Suprapubic skin (tissue), 4 donors: ENCODE data around the gene SMARCD3. TPM values are rescaled to one million over a fixed set of nuclear protein-coding genes. Genes with fewer than 3 reads are reported as not detected.

Experiments used
- DNase-seq, 2 donors: peaks; one replicate each; pipeline ENCODE4 v3.0.0-alpha.2; 2019; ENCODE audit warnings: low spot score in 2 of 2
- H3K27ac ChIP-seq: fragments of 200-600 bp; sonication (generic); one replicate; pipeline ENCODE4 v1.5.1; 2019
- H3K27me3 ChIP-seq: fragments of 200-600 bp; sonication (generic); one replicate; pipeline ENCODE4 v1.5.1; 2019
- H3K36me3 ChIP-seq: fragments of 200-600 bp; sonication (generic); one replicate; pipeline ENCODE4 v1.5.1; 2019
- H3K4me1 ChIP-seq: fragments of 200-600 bp; sonication (generic); one replicate; pipeline ENCODE4 v1.5.1; 2019
- H3K4me3 ChIP-seq: fragments of 200-600 bp; sonication (generic); one replicate; pipeline ENCODE4 v1.5.1; 2019; ENCODE audit warnings: mild to moderate bottlenecking
- H3K9me3 ChIP-seq: fragments of 200-600 bp; sonication (generic); one replicate; pipeline ENCODE4 v1.5.1; 2019
- CTCF ChIP-seq, 2 donors: fragments of 200-600 bp in 1 of 2; fragments of 450-650 bp in 1 of 2; sonication (generic) in 1 of 2; IDR thresholded peaks; one replicate each; pipeline ENCODE4 v1.5.1; 2016 to 2019; ENCODE audit warnings: antibody characterized with exemption in 2 of 2, mild to moderate bottlenecking in 1 of 2, moderate library complexity in 1 of 2
- EP300 ChIP-seq: sonication (generic); formaldehyde crosslinking; IDR thresholded peaks from one replicate; pipeline ENCODE4 v1.6.1; 2017; ENCODE audit warnings: antibody characterized with exemption
- POLR2A ChIP-seq, 2 donors: fragments of 450-650 bp; IDR thresholded peaks; one replicate each; pipeline ENCODE4 v1.6.1; 2017; ENCODE audit warnings: antibody characterized with exemption in 2 of 2, mild to moderate bottlenecking in 2 of 2, moderate library complexity in 2 of 2
- POLR2AphosphoS5 ChIP-seq, 3 donors: sonication (generic); formaldehyde crosslinking; IDR thresholded peaks; one replicate each; pipeline ENCODE4 v1.6.1; 2017; ENCODE audit warnings: antibody characterized with exemption in 3 of 3
- WGBS: methylation state at CpG from one replicate; pipeline ENCODE4 v1.1.5; 2018; 5-methylcytosine and 5-hydroxymethylcytosine counted together
- total RNA-seq, 4 donors: library from RNA; depleted of rRNA; stranded (reverse); fragments of >200 nt; gene quantifications; one replicate each; pipeline ENCODE4 v1.1.0, GENCODE V29; 2016

SMARCD3 gene
- total RNA-seq, 4 donors from 2014 or later = 9.6 to 15.8 (median 10.9) TPM

GRCh38 chr7:151254851-151255250, 6.4 kb upstream of the SMARCD3 start:
- TF ChIP-seq CTCF (IDR thresholded peaks at IDR 0.05) (no peak), POLR2AphosphoS5 (IDR thresholded peaks at IDR 0.05) (no peak), POLR2A (IDR thresholded peaks at IDR 0.05) (no peak), EP300 (no peak)
- H3K4me1 ChIP-seq = peaks cover 37% of the 10 kb centered on the region
- 89% methylated on average over 11 of the region's 11 CpGs for WGBS
- H3K9me3 ChIP-seq = no peaks in the 10 kb centered on the region
- H3K27me3 ChIP-seq = no peaks in the 10 kb centered on the region
- H3K27ac ChIP-seq = no peak overlapping the region
- no peaks in the 10 kb centered on the region for H3K36me3 ChIP-seq
- DNase-seq = peak in 1 of 2 donors; percentile 33
- H3K4me3 ChIP-seq = no peak overlapping the region

- Histone ChIP-seq H3K27me3 (no peaks in the 10 kb centered on the region), H3K9me3 (no peaks in the 10 kb centered on the region), H3K4me1 (peaks cover 42% of the 10 kb centered on the region), H3K4me3 (no peak overlapping the region), H3K27ac (no peak overlapping the region), H3K36me3 (no peaks in the 10 kb centered on the region)
- DNase-seq = peak in 1 of 2 donors; percentile 38
- TF ChIP-seq CTCF (IDR thresholded peaks at IDR 0.05) (no peak), EP300 (no peak), POLR2A (IDR thresholded peaks at IDR 0.05) (no peak)
- WGBS = 69% methylated on average over 7 of the region's 7 CpGs
Observed at GRCh38 chr7:151254316-151254715, 5.8 kb upstream of the SMARCD3 start.

- DNase-seq = peak in 1 of 2 donors; percentile 58
- Histone ChIP-seq H3K27me3 (no peaks in the 10 kb centered on the region), H3K9me3 (no peaks in the 10 kb centered on the region), H3K4me1 (peaks cover 52% of the 10 kb centered on the region), H3K27ac (no peak overlapping the region), H3K36me3 (no peaks in the 10 kb centered on the region), H3K4me3 (no peak overlapping the region)
- TF ChIP-seq POLR2AphosphoS5 (IDR thresholded peaks at IDR 0.05) = no peak
- TF ChIP-seq EP300 = no peak
- no peak for TF ChIP-seq POLR2A (IDR thresholded peaks at IDR 0.05)
- TF ChIP-seq CTCF (IDR thresholded peaks at IDR 0.05) = no peak
- WGBS = 62% methylated on average over 16 of the region's 17 CpGs
Observed at GRCh38 chr7:151252961-151253711, 4.6 kb upstream of the SMARCD3 start.

GRCh38 chr7:151252561-151252835, 4.0 kb upstream of the SMARCD3 start:
- peaks cover 58% of the 10 kb centered on the region for H3K4me1 ChIP-seq
- no peaks in the 10 kb centered on the region for H3K36me3 ChIP-seq
- WGBS = 58% methylated on average over 6 of the region's 9 CpGs
- no peaks in the 10 kb centered on the region for H3K9me3 ChIP-seq
- no peak for DNase-seq
- H3K4me3 ChIP-seq = peak overlapping the region; percentile 58
- TF ChIP-seq CTCF (IDR thresholded peaks at IDR 0.05) (no peak), POLR2A (IDR thresholded peaks at IDR 0.05) (no peak), POLR2AphosphoS5 (IDR thresholded peaks at IDR 0.05) (no peak)
- H3K27me3 ChIP-seq = no peaks in the 10 kb centered on the region
- peak overlapping the region; percentile 71 for H3K27ac ChIP-seq

- no peaks in the 10 kb centered on the region for H3K9me3 ChIP-seq
- TF ChIP-seq POLR2AphosphoS5 (IDR thresholded peaks at IDR 0.05) (no peak), EP300 (no peak), POLR2A (IDR thresholded peaks at IDR 0.05) (no peak), CTCF (IDR thresholded peaks at IDR 0.05) (no peak)
- DNase-seq = peak in 1 of 2 donors; percentile 71
- WGBS = 4% methylated on average over 36 of the region's 79 CpGs
- peak overlapping the region; percentile 58 for H3K4me3 ChIP-seq
- no peaks in the 10 kb centered on the region for H3K27me3 ChIP-seq
- H3K36me3 ChIP-seq = no peaks in the 10 kb centered on the region
- peak overlapping the region; percentile 71 for H3K27ac ChIP-seq
- peaks cover 63% of the 10 kb centered on the region for H3K4me1 ChIP-seq
Observed at GRCh38 chr7:151251689-151252560, 3.4 kb upstream of the SMARCD3 start.
